Measurements from ENCODE around the gene TMEM143. TPM values are rescaled to one million over a fixed set of nuclear protein-coding genes. Genes with fewer than 3 reads are reported as not detected.

TMEM143 gene
- total and polyA plus RNA-seq, 2 of the 8 experiments (the other 6 are each of a cell fraction or from before 2014, with no cell fraction given) = 14.2 to 19.1 TPM

- H3K14ac ChIP-seq (ENCODE audit: insufficient read length) = no peak overlapping the region
- no peak overlapping the region; the same call in 1 of the 2 replicates for H3K27ac ChIP-seq (ENCODE audit: low read depth, low read length)
- H2BK15ac ChIP-seq (ENCODE audit: low read length) = no peak overlapping the region
- no peaks in the 10 kb centered on the region for H3K79me2 ChIP-seq (ENCODE audit: control insufficient read depth in 1 of 2, insufficient read depth in 2 of 2, low read length in 2 of 2)
- ChIA-PET CTCF (ENCODE audit: partially characterized antibody) (interaction anchor here (0.9 to 2.1 kb wide), 4 partner anchors 35 to 131 kb away, joined by 3 to 5 read pairs (median 4); partner anchors contain the start of gene KDELR1), POLR2A (ENCODE audit: partially characterized antibody) (interaction anchor here (1.2 to 1.3 kb wide), 3 partner anchors 36 to 276 kb away, joined by 3 to 4 read pairs (median 3); partner anchors contain the start of gene KDELR1)
- H2BK120ac ChIP-seq (replicated peaks; ENCODE audit: low read depth, low read length) = no peak overlapping the region
- H2AFZ ChIP-seq (ENCODE audit: low read length) = no peak overlapping the region
- no peak overlapping the region for H3K4ac ChIP-seq (replicated peaks; ENCODE audit: insufficient read length, low read depth, low read length)
- H3K9me3 ChIP-seq (ENCODE audit: insufficient read depth in 2 of 2, low read depth in 1 of 2, low read length in 1 of 2) = no peaks in the 10 kb centered on the region
- no peak overlapping the region for H3K56ac ChIP-seq (replicated peaks; ENCODE audit: insufficient read length, low read depth, low read length)
- no peak overlapping the region for H2BK12ac ChIP-seq (ENCODE audit: low read depth, low read length)
- H3K18ac ChIP-seq (ENCODE audit: extremely low read depth, low read length) = no peak overlapping the region
- H3K23me2 ChIP-seq (ENCODE audit: low read depth, low read length) = no peaks in the 10 kb centered on the region
- no peaks in the 10 kb centered on the region for H3K79me1 ChIP-seq (ENCODE audit: low read depth, low read length)
- H2BK20ac ChIP-seq (ENCODE audit: low read length) = no peak overlapping the region
- H2BK5ac ChIP-seq (ENCODE audit: low read depth, low read length) = no peak overlapping the region
- no peak overlapping the region for H4K91ac ChIP-seq (replicated peaks; ENCODE audit: insufficient read length, low read length)
- H3K4me2 ChIP-seq (ENCODE audit: insufficient read depth in 1 of 2, low read depth in 2 of 2, low read length in 2 of 2) = no peak overlapping the region
- no peak overlapping the region for H2AK5ac ChIP-seq (ENCODE audit: low read depth, low read length)
- FAIRE-seq (no peak), DNase-seq (ENCODE audit: low read depth in 1 of 2, low spot score in 2 of 2) (no peak)
- H3K4me3 ChIP-seq (ENCODE audit: extremely low read depth in 1 of 4, insufficient read depth in 2 of 4, low read depth in 3 of 4, low read length in 4 of 4) = no peak overlapping the region
- H3K27me3 ChIP-seq (replicated peaks in 1 of 4; ENCODE audit: control insufficient read depth in 3 of 4, extremely low read depth in 1 of 4, insufficient read depth in 3 of 4, low read length in 3 of 4) = no peaks in the 10 kb centered on the region
- no peaks in the 10 kb centered on the region for H3K36me3 ChIP-seq (ENCODE audit: control insufficient read depth in 2 of 4, insufficient read depth in 4 of 4, low read length in 3 of 4)
- no peak overlapping the region for H3K9ac ChIP-seq (replicated peaks in 1 of 4; ENCODE audit: extremely low read depth in 1 of 4, low read depth in 3 of 4, low read length in 3 of 4)
- no peak overlapping the region for H3K23ac ChIP-seq (ENCODE audit: insufficient read length)
- H4K8ac ChIP-seq (ENCODE audit: extremely low read depth, insufficient read depth, low read length) = no peak overlapping the region
- no peaks in the 10 kb centered on the region for H4K20me1 ChIP-seq (replicated peaks in 1 of 2; ENCODE audit: control insufficient read depth in 1 of 2, insufficient read depth in 2 of 2, low read length in 2 of 2)
- WGBS, 2 experiments (ENCODE audit: extremely low coverage in 1 of 2, insufficient coverage in 1 of 2, insufficient read length in 1 of 2, insufficient replicate concordance in 2 of 2, low coverage in 1 of 2, low lambda C conversion rate in 2 of 2, missing lambda C conversion rate in 1 of 2) = 91% methylated on average over 12 of the region's 12 CpGs; no CpG with 5 or more reads in 1 of the 2 experiments
- no peaks in the 10 kb centered on the region for H3K4me1 ChIP-seq (replicated peaks in 1 of 4; ENCODE audit: control insufficient read depth in 3 of 4, insufficient read depth in 4 of 4, low read length in 3 of 4)
- no peak overlapping the region for H4K5ac ChIP-seq (ENCODE audit: insufficient read length, low read depth, low read length)
- TF ChIP-seq RFX5 (IDR thresholded peaks at IDR 0.05; ENCODE audit: borderline replicate concordance, low read depth, low read length) = no peak
Measured at GRCh38 chr19:48355365-48355954, 8.3 kb downstream of the TMEM143 start.
